Spinal cord (tissue), 10 donors: Measurements from ENCODE around the gene TCF15. TPM values are rescaled to one million over a fixed set of nuclear protein-coding genes. Genes with fewer than 3 reads are reported as not detected.

Source experiments
- DNase-seq, 6 donors: peaks; one replicate each; pipeline versions ENCODE4 v3.0.0 to v3.0.0-alpha.2; 2013 to 2015; ENCODE audit warnings: low spot score in 6 of 6, low read depth in 4 of 6
- H3K27ac ChIP-seq: one replicate; pipeline ENCODE4 v1.5.1; 2013; ENCODE audit warnings: low read depth, low read length, control low read depth
- H3K27me3 ChIP-seq: one replicate; pipeline ENCODE4 v1.6.1; 2013; ENCODE audit warnings: low read length; ENCODE audit not compliant: control insufficient read depth, insufficient read depth
- H3K36me3 ChIP-seq: one replicate; pipeline ENCODE4 v1.6.1; 2013; ENCODE audit warnings: low read length; ENCODE audit not compliant: control insufficient read depth, insufficient read depth
- H3K4me1 ChIP-seq: one replicate; pipeline ENCODE4 v1.6.1; 2013; ENCODE audit warnings: low read length; ENCODE audit not compliant: control insufficient read depth, insufficient read depth
- H3K4me3 ChIP-seq: one replicate; pipeline ENCODE4 v1.5.1; 2013; ENCODE audit warnings: low read depth, low read length, control low read depth
- H3K9me3 ChIP-seq: one replicate; pipeline ENCODE4 v1.6.1; 2013; ENCODE audit warnings: low read length; ENCODE audit not compliant: control insufficient read depth, insufficient read depth
- WGBS: methylation state at CpG from one replicate; pipeline ENCODE4 v1.1.5; 2013; ENCODE audit warnings: missing lambda C conversion rate; ENCODE audit not compliant: insufficient coverage; 5-methylcytosine and 5-hydroxymethylcytosine counted together
- polyA plus RNA-seq, 2 donors: library from polyadenylated mRNA; unstranded; fragments of 120-200 nt; gene quantifications; one replicate each; pipeline ENCODE4 v1.2.1, GENCODE V29; 2013; ENCODE audit not compliant: insufficient read length in 2 of 2
- total RNA-seq, 2 donors: library from RNA; depleted of rRNA in 1 of 2; stranded (reverse); fragments of 120-200 nt in 1 of 2; fragments of >200 nt in 1 of 2; gene quantifications; one replicate each; pipeline versions ENCODE4 v1.2.3 to v1.2.4, GENCODE V29; 2013 to 2014
- donor health status: healthy.

TCF15 gene
- total and polyA plus RNA-seq, 4 donors = 0.40 to 1.8 (median 1.7) TPM

GRCh38 chr20:615514-615913, 5.4 kb upstream of the TCF15 start:
- Histone ChIP-seq H3K9me3 (no peaks in the 10 kb centered on the region), H3K4me1 (peaks cover 9% of the 10 kb centered on the region), H3K27ac (no peak overlapping the region), H3K36me3 (no peaks in the 10 kb centered on the region), H3K27me3 (peaks cover 17% of the 10 kb centered on the region), H3K4me3 (no peak overlapping the region)
- DNase-seq = no peak
- WGBS = no CpG with 5 or more reads among the region's 4 CpGs

- Histone ChIP-seq H3K36me3 (no peaks in the 10 kb centered on the region), H3K9me3 (no peaks in the 10 kb centered on the region), H3K4me1 (peaks cover 32% of the 10 kb centered on the region), H3K27ac (no peak overlapping the region), H3K27me3 (peaks cover 31% of the 10 kb centered on the region), H3K4me3 (no peak overlapping the region)
- 21% methylated on average over 6 of the region's 8 CpGs for WGBS
- DNase-seq = no peak
These were observed 1.7 kb upstream of the TCF15 start for GRCh38 chr20:611843-612185.

GRCh38 chr20:611047-611842, 1.1 kb upstream of the TCF15 start:
- no peaks in the 10 kb centered on the region for H3K36me3 ChIP-seq
- H3K27me3 ChIP-seq = peaks cover 31% of the 10 kb centered on the region
- H3K4me3 ChIP-seq = no peak overlapping the region
- no peaks in the 10 kb centered on the region for H3K9me3 ChIP-seq
- DNase-seq = no peak
- 51% methylated on average over 24 of the region's 24 CpGs for WGBS
- H3K27ac ChIP-seq = no peak overlapping the region
- peaks cover 32% of the 10 kb centered on the region for H3K4me1 ChIP-seq

GRCh38 chr20:609371-609964, 641 bp downstream of the TCF15 start:
- Histone ChIP-seq H3K36me3 (peaks cover under 1% of the 10 kb centered on the region), H3K27me3 (peaks cover 31% of the 10 kb centered on the region), H3K4me3 (no peak overlapping the region), H3K9me3 (no peaks in the 10 kb centered on the region), H3K4me1 (peaks cover 38% of the 10 kb centered on the region), H3K27ac (no peak overlapping the region)
- no peak for DNase-seq
- 4% methylated on average over 53 of the region's 54 CpGs for WGBS

GRCh38 chr20:608970-609369, 1.1 kb downstream of the TCF15 start:
- H3K4me3 ChIP-seq = no peak overlapping the region
- WGBS = 65% methylated on average over 7 of the region's 8 CpGs
- DNase-seq = no peak
- H3K4me1 ChIP-seq = peaks cover 41% of the 10 kb centered on the region
- H3K36me3 ChIP-seq = peaks cover 3% of the 10 kb centered on the region
- H3K27ac ChIP-seq = no peak overlapping the region
- H3K9me3 ChIP-seq = no peaks in the 10 kb centered on the region
- peaks cover 31% of the 10 kb centered on the region for H3K27me3 ChIP-seq

GRCh38 chr20:607476-607875, 2.6 kb downstream of the TCF15 start:
- Histone ChIP-seq H3K36me3 (peaks cover 3% of the 10 kb centered on the region), H3K9me3 (no peaks in the 10 kb centered on the region), H3K27me3 (peaks cover 29% of the 10 kb centered on the region), H3K4me3 (no peak overlapping the region), H3K4me1 (peaks cover 41% of the 10 kb centered on the region), H3K27ac (no peak overlapping the region)
- WGBS = 83% methylated on average over 5 of the region's 6 CpGs
- no peak for DNase-seq

GRCh38 chr20:605237-605636, 4.9 kb downstream of the TCF15 start:
- Histone ChIP-seq H3K4me1 (peaks cover 32% of the 10 kb centered on the region), H3K27me3 (peaks cover 11% of the 10 kb centered on the region), H3K36me3 (peaks cover 3% of the 10 kb centered on the region), H3K9me3 (no peaks in the 10 kb centered on the region), H3K4me3 (no peak overlapping the region), H3K27ac (no peak overlapping the region)
- WGBS = 86% methylated on average over 5 of the region's 5 CpGs
- DNase-seq = no peak

GRCh38 chr20:603116-603640, 6.9 kb downstream of the TCF15 start:
- Histone ChIP-seq H3K27me3 (peaks cover 3% of the 10 kb centered on the region), H3K4me3 (no peak overlapping the region), H3K27ac (no peak overlapping the region), H3K4me1 (peaks cover 20% of the 10 kb centered on the region), H3K9me3 (no peaks in the 10 kb centered on the region), H3K36me3 (peaks cover 3% of the 10 kb centered on the region)
- WGBS = 82% methylated on average over 8 of the region's 8 CpGs
- DNase-seq = no peak

GRCh38 chr20:602111-602970, 7.8 kb downstream of the TCF15 start:
- peaks cover 3% of the 10 kb centered on the region for H3K36me3 ChIP-seq
- H3K27me3 ChIP-seq = no peaks in the 10 kb centered on the region
- H3K27ac ChIP-seq = no peak overlapping the region
- WGBS = 79% methylated on average over 6 of the region's 8 CpGs
- H3K4me3 ChIP-seq = no peak overlapping the region
- H3K9me3 ChIP-seq = no peaks in the 10 kb centered on the region
- no peak for DNase-seq
- peaks cover 14% of the 10 kb centered on the region for H3K4me1 ChIP-seq
